HepG2 (cell line): ENCODE data around the gene MRPS14. TPM values are rescaled to one million over a fixed set of nuclear protein-coding genes. Genes with fewer than 3 reads are reported as not detected.

Source experiments
- FOXJ3 ChIP-seq: sonication (generic); formaldehyde crosslinking; IDR thresholded peaks from 2 replicates; pipeline ENCODE4 v1.4.0; 2020; ENCODE audit warnings: missing genetic modification reagents, mild to moderate bottlenecking, borderline replicate concordance
- KDM5A ChIP-seq: fragments of 200-600 bp; sonication (generic); IDR thresholded peaks from 2 replicates; pipeline ENCODE4 v1.7.0; 2018; ENCODE audit warnings: antibody characterized with exemption, mild to moderate bottlenecking, low read length, borderline replicate concordance
- NR1H2 ChIP-seq: sonication (generic); formaldehyde crosslinking; IDR thresholded peaks from 2 replicates; pipeline ENCODE4 v1.8.1; 2022; ENCODE audit warnings: low read depth, missing genetic modification reagents, borderline replicate concordance
- PCBP1 ChIP-seq: fragments of 200-400 bp; formaldehyde crosslinking; IDR thresholded peaks from 2 replicates; pipeline ENCODE4 v1.6.1; 2017; ENCODE audit warnings: mild to moderate bottlenecking, low read depth, low read length, borderline replicate concordance
- POLR2A ChIP-seq, 2 experiments: IDR thresholded peaks; 2 replicates each; pipeline ENCODE4 v1.6.1; 2011; ENCODE audit warnings: low read depth in 2 of 2, low read length in 2 of 2, mild to moderate bottlenecking in 1 of 2, moderate library complexity in 1 of 2; ENCODE audit not compliant: insufficient read depth in 1 of 2
- SMC3 ChIP-seq: IDR thresholded peaks from 2 replicates; pipeline ENCODE4 v1.6.1; 2011; ENCODE audit warnings: low read length, improper control_type of control experiment
- XBP1 ChIP-seq: sonication (generic); formaldehyde crosslinking; IDR thresholded peaks from 2 replicates; pipeline ENCODE4 v1.5.0; 2020; ENCODE audit warnings: missing genetic modification reagents
- ZNF33B ChIP-seq: sonication (generic); formaldehyde crosslinking; IDR thresholded peaks from 2 replicates; pipeline ENCODE4 v1.5.1; 2020; ENCODE audit warnings: mild to moderate bottlenecking, missing genetic modification reagents
- ZNF766 ChIP-seq: sonication (generic); formaldehyde crosslinking; IDR thresholded peaks from 2 replicates; pipeline ENCODE4 v1.5.0; 2020; ENCODE audit warnings: missing genetic modification reagents, borderline replicate concordance
- polyA plus RNA-seq, 8 experiments: library from polyadenylated mRNA; depleted of rRNA in 3 of 8; stranded (reverse) in 7 of 8; unstranded in 1 of 8; fragments of >200 nt; fragmentation: Illumina TruSeq in 4 of 8; extraction: Trizol in 4 of 8; gene quantifications; 2 replicates each; pipeline versions ENCODE4 v1.2.1 to v1.2.3, GENCODE V29; 2011 to 2016; ENCODE audit warnings: low read depth in 4 of 8, missing spikeins in 1 of 8, mixed read lengths in 1 of 8; ENCODE audit not compliant: insufficient read depth in 1 of 8
- total RNA-seq, 5 experiments: library from RNA; depleted of rRNA; stranded (reverse); fragments of >200 nt; fragmentation: Illumina TruSeq; extraction: Trizol; gene quantifications; 2 replicates each; pipeline ENCODE4 v1.2.3, GENCODE V29; 2016; ENCODE audit warnings: low read depth in 1 of 5
- TF ChIP-seq, protein P1 (sequence below): sonication (generic); formaldehyde crosslinking; IDR thresholded peaks from 2 replicates; pipeline ENCODE4 v1.5.1; 2020; ENCODE audit warnings: missing genetic modification reagents, mild to moderate bottlenecking, borderline replicate concordance
- TF ChIP-seq, protein P2 (sequence below): sonication (generic); formaldehyde crosslinking; IDR thresholded peaks from 2 replicates; pipeline ENCODE4 v1.5.0; 2020; ENCODE audit warnings: mild to moderate bottlenecking, missing genetic modification reagents
- TF ChIP-seq, protein P3 (sequence below): sonication (generic); formaldehyde crosslinking; IDR thresholded peaks from 2 replicates; pipeline ENCODE4 v1.4.0; 2020; ENCODE audit warnings: mild to moderate bottlenecking, missing genetic modification reagents
- TF ChIP-seq, protein P4 (sequence below): sonication (generic); formaldehyde crosslinking; IDR thresholded peaks from 2 replicates; pipeline ENCODE4 v1.5.0; 2020; ENCODE audit warnings: mild to moderate bottlenecking, missing genetic modification reagents, moderate library complexity

Gene MRPS14
- total and polyA plus RNA-seq, 2 of the 13 experiments (the other 11 are each of a cell fraction or from before 2014, with no cell fraction given): 36.6 to 43.2 TPM

DNA sequence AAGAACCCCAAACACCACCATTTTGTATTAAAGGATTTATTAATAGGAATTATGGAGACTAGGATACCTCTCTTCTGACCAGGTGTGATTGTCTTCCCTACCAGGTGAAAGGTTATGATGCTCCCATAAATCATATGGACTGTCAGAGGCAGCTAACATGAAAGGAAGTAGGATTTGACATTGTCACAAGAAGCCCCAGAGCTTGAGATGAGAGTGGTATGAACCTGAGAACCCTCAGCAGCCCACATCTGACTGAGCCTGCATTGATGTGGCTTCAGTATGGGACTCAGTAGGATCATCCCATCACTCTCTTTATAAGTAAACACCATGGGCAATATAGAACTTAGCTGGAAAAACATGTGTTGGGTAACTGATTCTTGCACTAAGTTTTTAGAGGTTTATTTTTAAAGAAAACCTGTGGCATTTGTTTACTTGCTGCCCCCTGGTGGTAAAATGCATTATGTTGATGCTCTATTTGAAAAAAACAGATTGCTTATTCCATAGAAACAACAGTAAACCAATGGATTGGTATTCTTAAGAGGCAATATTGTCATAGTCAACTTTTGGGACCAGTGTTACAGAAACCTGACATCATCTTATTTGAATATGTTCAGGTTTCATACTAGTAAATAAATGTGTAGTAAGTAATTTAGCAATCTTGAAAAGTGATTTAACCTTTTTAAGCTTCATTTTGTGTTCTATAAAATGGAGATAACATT is 40.1 kb downstream of the MRPS14 start (continued):
- TF ChIP-seq, protein P1, sequence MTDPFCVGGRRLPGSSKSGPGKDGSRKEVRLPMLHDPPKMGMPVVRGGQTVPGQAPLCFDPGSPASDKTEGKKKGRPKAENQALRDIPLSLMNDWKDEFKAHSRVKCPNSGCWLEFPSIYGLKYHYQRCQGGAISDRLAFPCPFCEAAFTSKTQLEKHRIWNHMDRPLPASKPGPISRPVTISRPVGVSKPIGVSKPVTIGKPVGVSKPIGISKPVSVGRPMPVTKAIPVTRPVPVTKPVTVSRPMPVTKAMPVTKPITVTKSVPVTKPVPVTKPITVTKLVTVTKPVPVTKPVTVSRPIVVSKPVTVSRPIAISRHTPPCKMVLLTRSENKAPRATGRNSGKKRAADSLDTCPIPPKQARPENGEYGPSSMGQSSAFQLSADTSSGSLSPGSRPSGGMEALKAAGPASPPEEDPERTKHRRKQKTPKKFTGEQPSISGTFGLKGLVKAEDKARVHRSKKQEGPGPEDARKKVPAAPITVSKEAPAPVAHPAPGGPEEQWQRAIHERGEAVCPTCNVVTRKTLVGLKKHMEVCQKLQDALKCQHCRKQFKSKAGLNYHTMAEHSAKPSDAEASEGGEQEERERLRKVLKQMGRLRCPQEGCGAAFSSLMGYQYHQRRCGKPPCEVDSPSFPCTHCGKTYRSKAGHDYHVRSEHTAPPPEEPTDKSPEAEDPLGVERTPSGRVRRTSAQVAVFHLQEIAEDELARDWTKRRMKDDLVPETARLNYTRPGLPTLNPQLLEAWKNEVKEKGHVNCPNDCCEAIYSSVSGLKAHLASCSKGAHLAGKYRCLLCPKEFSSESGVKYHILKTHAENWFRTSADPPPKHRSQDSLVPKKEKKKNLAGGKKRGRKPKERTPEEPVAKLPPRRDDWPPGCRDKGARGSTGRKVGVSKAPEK (CRISPR knock-in tag): no peak
- TF ChIP-seq, protein P2, sequence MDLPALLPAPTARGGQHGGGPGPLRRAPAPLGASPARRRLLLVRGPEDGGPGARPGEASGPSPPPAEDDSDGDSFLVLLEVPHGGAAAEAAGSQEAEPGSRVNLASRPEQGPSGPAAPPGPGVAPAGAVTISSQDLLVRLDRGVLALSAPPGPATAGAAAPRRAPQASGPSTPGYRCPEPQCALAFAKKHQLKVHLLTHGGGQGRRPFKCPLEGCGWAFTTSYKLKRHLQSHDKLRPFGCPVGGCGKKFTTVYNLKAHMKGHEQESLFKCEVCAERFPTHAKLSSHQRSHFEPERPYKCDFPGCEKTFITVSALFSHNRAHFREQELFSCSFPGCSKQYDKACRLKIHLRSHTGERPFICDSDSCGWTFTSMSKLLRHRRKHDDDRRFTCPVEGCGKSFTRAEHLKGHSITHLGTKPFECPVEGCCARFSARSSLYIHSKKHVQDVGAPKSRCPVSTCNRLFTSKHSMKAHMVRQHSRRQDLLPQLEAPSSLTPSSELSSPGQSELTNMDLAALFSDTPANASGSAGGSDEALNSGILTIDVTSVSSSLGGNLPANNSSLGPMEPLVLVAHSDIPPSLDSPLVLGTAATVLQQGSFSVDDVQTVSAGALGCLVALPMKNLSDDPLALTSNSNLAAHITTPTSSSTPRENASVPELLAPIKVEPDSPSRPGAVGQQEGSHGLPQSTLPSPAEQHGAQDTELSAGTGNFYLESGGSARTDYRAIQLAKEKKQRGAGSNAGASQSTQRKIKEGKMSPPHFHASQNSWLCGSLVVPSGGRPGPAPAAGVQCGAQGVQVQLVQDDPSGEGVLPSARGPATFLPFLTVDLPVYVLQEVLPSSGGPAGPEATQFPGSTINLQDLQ: no peak
- TF ChIP-seq ZNF766 (CRISPR knock-in tag) (peak; percentile 95), KDM5A (no peak), SMC3 (peak; percentile 66), XBP1 (CRISPR knock-in tag) (no peak), POLR2A (IDR thresholded peaks at IDR 0.05; ENCODE audit: insufficient read depth in 1 of 2, low read depth in 2 of 2, low read length in 2 of 2) (no peak), ZNF33B (CRISPR knock-in tag) (no peak), NR1H2 (CRISPR knock-in tag) (no peak), FOXJ3 (CRISPR knock-in tag) (no peak), PCBP1 (no peak)
- TF ChIP-seq, protein P3, sequence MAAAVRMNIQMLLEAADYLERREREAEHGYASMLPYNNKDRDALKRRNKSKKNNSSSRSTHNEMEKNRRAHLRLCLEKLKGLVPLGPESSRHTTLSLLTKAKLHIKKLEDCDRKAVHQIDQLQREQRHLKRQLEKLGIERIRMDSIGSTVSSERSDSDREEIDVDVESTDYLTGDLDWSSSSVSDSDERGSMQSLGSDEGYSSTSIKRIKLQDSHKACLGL (CRISPR knock-in tag): no peak
- TF ChIP-seq, protein P4, sequence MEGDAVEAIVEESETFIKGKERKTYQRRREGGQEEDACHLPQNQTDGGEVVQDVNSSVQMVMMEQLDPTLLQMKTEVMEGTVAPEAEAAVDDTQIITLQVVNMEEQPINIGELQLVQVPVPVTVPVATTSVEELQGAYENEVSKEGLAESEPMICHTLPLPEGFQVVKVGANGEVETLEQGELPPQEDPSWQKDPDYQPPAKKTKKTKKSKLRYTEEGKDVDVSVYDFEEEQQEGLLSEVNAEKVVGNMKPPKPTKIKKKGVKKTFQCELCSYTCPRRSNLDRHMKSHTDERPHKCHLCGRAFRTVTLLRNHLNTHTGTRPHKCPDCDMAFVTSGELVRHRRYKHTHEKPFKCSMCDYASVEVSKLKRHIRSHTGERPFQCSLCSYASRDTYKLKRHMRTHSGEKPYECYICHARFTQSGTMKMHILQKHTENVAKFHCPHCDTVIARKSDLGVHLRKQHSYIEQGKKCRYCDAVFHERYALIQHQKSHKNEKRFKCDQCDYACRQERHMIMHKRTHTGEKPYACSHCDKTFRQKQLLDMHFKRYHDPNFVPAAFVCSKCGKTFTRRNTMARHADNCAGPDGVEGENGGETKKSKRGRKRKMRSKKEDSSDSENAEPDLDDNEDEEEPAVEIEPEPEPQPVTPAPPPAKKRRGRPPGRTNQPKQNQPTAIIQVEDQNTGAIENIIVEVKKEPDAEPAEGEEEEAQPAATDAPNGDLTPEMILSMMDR (CRISPR knock-in tag): peak; percentile 60
- TF ChIP-seq, all 625 proteins: peak for 7
